Measurements from ENCODE around the gene GRWD1. TPM values are rescaled to one million over a fixed set of nuclear protein-coding genes. Genes with fewer than 3 reads are reported as not detected.

GRWD1 gene
- total RNA-seq, 2 experiments from 2014 or later = 32.4 to 36.0 TPM

DNA sequence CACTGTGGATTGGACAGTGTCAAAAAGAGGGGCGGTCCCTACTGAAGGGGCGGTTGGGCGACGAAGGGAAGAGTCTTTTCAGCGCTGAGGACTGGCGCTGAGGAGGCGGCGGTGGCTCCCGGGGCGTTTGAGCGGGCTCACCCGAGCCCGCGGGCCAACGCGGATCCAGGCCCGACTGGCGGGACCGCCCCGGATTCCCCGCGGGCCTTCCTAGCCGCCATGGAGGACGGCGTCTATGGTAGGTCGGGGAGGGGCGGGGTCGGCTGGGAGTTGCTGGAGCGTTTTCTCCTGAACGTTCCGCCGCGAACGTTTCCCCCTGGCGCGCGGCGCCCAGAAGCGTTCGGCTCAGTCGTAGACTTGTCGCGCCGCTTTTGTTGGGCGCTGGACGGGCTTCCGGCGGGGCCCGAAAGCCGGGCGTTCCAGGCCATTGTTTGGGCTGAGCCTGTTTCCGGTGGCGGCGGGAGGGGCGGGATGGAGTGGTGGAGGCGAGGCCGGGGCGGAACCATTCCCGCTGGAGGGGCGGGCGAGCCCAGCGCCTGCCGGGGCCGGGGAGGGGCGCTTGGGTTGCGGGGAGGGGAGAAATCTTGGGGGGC, 23.6 kb downstream of the GRWD1 start, which contains the start of gene CYTH2:
Gene CYTH2, plus strand, starts transcription at position 81 of the 593 bp plus-strand sequence. Its CDS starts 139 bp downstream, at position 220.
- CTCF ChIA-PET = interaction anchor here (1.5 kb wide), 1 partner anchor 20 kb away, joined by 11 read pairs; no protein-coding TSS in a partner anchor
- Mint-ChIP-seq H3K9me3 (no peaks in the 10 kb centered on the region), H3K27me3 (ENCODE audit: low read depth) (no peaks in the 10 kb centered on the region), H3K4me3 (peak within 1 kb of the TSS; percentile 84), H3K36me3 (ENCODE audit: low read depth) (peaks cover 9% of the 10 kb centered on the region), H3K4me1 (ENCODE audit: low read depth) (peaks cover 21% of the 10 kb centered on the region), H3K27ac (peak within 1 kb of the TSS; percentile 85)
- peak; percentile 89 for DNase-seq
- intact Hi-C loops (cut with micrococcal nuclease) = loop anchor here (1.0 to 5.0 kb wide), 10 partner anchors 24 to 301 kb away; partner anchors contain the start of genes CARD8, GRWD1, RPL18 and SPHK2

- H3K9me3 Mint-ChIP-seq = no peaks in the 10 kb centered on the region
- H3K36me3 Mint-ChIP-seq (ENCODE audit: low read depth) = peaks cover 10% of the 10 kb centered on the region
- peak overlapping the region; percentile 84 for H3K4me3 Mint-ChIP-seq
- H3K4me1 Mint-ChIP-seq (ENCODE audit: low read depth) = peaks cover 21% of the 10 kb centered on the region
- H3K27ac Mint-ChIP-seq = peak overlapping the region; percentile 65
- no peaks in the 10 kb centered on the region for H3K27me3 Mint-ChIP-seq (ENCODE audit: low read depth)
- DNase-seq = no peak
- CTCF ChIA-PET = interaction anchor here (0.6 to 1.5 kb wide), 3 partner anchors 20 to 66 kb away, joined by 3 to 11 read pairs (median 3); no protein-coding TSS in a partner anchor
- intact Hi-C loops (cut with micrococcal nuclease) = loop anchor here (1.0 to 5.0 kb wide), 10 partner anchors 23 to 301 kb away; partner anchors contain the start of genes CARD8, GRWD1, RPL18 and SPHK2
Observed at GRCh38 chr19:48469934-48470680, 24.3 kb downstream of the GRWD1 start.

DNA sequence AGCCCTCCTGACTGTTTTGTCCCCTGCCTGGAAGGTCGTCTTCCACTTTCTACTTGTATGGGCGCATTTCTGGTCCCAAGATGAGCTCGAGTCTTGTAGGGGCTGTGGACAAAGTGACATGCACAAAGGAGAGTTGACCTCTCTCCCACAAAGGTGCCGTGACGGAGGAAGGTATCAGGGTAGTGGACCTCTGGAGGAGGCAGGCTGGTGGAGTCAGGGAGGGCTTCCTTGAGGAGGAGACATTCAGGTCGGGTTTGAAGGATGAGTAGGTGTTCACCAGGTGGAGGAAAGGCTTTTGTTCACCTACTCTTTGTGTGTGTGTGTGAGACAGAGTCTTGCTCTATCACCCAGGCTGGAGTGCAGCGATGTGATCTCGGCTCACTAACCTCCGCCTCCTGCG, 25.1 kb downstream of the GRWD1 start:
- Mint-ChIP-seq H3K27ac (peak overlapping the region; percentile 14), H3K4me3 (peak overlapping the region; percentile 84), H3K27me3 (ENCODE audit: low read depth) (no peaks in the 10 kb centered on the region), H3K4me1 (ENCODE audit: low read depth) (peaks cover 21% of the 10 kb centered on the region), H3K9me3 (no peaks in the 10 kb centered on the region), H3K36me3 (ENCODE audit: low read depth) (peaks cover 10% of the 10 kb centered on the region)
- CTCF ChIA-PET = interaction anchor here (0.7 to 1.5 kb wide), 2 partner anchors 19 to 24 kb away, joined by 3 to 11 read pairs; no protein-coding TSS in a partner anchor
- intact Hi-C loops (cut with micrococcal nuclease) = no loop called here
- no peak for DNase-seq

- H3K4me1 Mint-ChIP-seq (ENCODE audit: low read depth) = peaks cover 21% of the 10 kb centered on the region
- intact Hi-C loops (cut with micrococcal nuclease) = no loop called here
- no peak overlapping the region for H3K4me3 Mint-ChIP-seq
- H3K27me3 Mint-ChIP-seq (ENCODE audit: low read depth) = no peaks in the 10 kb centered on the region
- H3K36me3 Mint-ChIP-seq (ENCODE audit: low read depth) = peaks cover 13% of the 10 kb centered on the region
- H3K9me3 Mint-ChIP-seq = no peaks in the 10 kb centered on the region
- no peak overlapping the region for H3K27ac Mint-ChIP-seq
- CTCF ChIA-PET = no interaction called here
- DNase-seq = no peak
Observed at GRCh38 chr19:48471836-48472235, 26.1 kb downstream of the GRWD1 start.

DNA sequence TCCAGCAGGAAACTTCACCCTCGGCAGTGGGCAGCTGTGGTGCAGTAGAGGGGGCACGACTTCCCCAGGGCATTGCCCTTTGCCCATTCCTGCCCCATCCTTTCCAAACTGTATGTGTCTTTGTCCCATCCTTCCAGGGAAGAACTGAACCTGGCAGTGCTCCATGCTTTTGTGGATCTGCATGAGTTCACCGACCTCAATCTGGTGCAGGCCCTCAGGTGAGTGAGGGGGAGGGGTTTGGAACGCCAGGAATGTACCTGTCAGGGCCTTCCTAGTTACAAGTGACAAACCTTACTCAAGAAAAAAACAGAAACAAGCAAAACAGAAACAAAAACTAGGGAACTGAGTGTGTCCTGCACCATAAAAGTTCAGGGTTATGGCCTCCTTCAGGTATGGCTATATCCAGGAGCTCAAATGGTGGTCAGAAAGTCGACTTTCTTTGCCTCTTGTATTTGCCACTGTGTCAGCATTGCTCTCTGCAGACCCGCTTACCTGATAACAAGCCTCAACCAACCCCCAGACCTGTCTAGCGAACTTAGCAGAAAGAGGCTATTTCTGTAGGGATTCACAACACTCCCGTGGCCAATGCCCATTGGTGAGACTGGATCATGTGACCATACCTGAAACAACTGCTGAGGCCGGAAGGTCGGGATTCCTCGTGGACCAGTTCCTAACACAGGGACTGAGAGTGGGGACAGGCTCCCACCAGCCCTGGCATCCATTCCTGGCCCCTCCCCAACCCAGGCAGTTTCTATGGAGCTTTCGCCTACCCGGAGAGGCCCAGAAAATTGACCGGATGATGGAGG, 27.6 kb downstream of the GRWD1 start:
- intact Hi-C loops (cut with micrococcal nuclease) = no loop called here
- Mint-ChIP-seq H3K27me3 (ENCODE audit: low read depth) (no peaks in the 10 kb centered on the region), H3K27ac (no peak overlapping the region), H3K36me3 (ENCODE audit: low read depth) (peaks cover 13% of the 10 kb centered on the region), H3K9me3 (no peaks in the 10 kb centered on the region), H3K4me1 (ENCODE audit: low read depth) (peaks cover 15% of the 10 kb centered on the region), H3K4me3 (no peak overlapping the region)
- no peak for DNase-seq
- CTCF ChIA-PET = interaction anchor here (1.0 kb wide), 1 partner anchor 16 kb away, joined by 4 read pairs; no protein-coding TSS in a partner anchor

GRCh38 chr19:48474084-48474592, 28.4 kb downstream of the GRWD1 start:
- no peaks in the 10 kb centered on the region for H3K9me3 Mint-ChIP-seq
- H3K4me1 Mint-ChIP-seq (ENCODE audit: low read depth) = peaks cover 11% of the 10 kb centered on the region
- peaks cover 13% of the 10 kb centered on the region for H3K36me3 Mint-ChIP-seq (ENCODE audit: low read depth)
- no peak for DNase-seq
- H3K27me3 Mint-ChIP-seq (ENCODE audit: low read depth) = no peaks in the 10 kb centered on the region
- no peak overlapping the region for H3K27ac Mint-ChIP-seq
- CTCF ChIA-PET = interaction anchor here (1.0 kb wide), 1 partner anchor 15 kb away, joined by 4 read pairs; no protein-coding TSS in a partner anchor
- no peak overlapping the region for H3K4me3 Mint-ChIP-seq
- intact Hi-C loops (cut with micrococcal nuclease) = no loop called here

DNA sequence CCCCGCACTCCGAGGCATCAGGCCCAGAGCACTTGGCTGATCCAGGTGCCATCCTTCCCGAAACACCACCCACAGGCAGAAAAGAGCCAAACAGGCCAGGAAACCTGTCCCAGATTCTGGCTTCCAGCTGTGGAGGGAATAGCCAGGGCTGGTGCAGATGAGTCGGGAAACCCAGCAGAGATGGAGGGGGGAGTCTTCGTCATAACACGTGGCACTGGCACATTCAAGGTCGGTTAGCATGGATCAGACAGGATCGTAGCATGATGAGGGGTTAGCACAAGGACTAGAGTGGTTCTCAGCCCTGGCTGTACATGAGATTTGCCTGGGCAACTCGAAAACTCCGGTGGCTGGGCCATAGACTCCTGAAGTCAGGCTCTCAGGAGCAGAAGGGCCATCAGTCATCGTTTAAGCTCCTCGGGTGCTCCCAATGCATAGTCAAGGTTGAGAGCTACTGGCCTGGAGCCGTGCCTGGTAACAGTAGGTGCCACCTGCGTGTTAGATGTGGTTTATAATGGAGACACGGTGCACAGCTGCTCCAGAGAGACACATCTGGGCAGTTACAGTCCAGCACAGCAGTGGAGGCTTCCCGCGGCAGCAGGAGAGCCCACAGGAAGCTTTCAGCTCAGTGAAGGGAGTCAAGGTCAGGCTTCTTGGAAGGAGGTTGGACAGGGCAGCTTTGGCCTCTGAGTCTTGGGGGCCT, 29.7 kb downstream of the GRWD1 start:
- H3K4me1 Mint-ChIP-seq (ENCODE audit: low read depth) = peaks cover 7% of the 10 kb centered on the region
- H3K36me3 Mint-ChIP-seq (ENCODE audit: low read depth) = peaks cover 13% of the 10 kb centered on the region
- H3K4me3 Mint-ChIP-seq = no peak overlapping the region
- no peaks in the 10 kb centered on the region for H3K27me3 Mint-ChIP-seq (ENCODE audit: low read depth)
- H3K27ac Mint-ChIP-seq = peak overlapping the region; percentile 41
- CTCF ChIA-PET = interaction anchor here (1.5 kb wide), 1 partner anchor 14 kb away, joined by 6 read pairs; no protein-coding TSS in a partner anchor
- intact Hi-C loops (cut with micrococcal nuclease) = no loop called here
- no peak for DNase-seq
- no peaks in the 10 kb centered on the region for H3K9me3 Mint-ChIP-seq

DNA sequence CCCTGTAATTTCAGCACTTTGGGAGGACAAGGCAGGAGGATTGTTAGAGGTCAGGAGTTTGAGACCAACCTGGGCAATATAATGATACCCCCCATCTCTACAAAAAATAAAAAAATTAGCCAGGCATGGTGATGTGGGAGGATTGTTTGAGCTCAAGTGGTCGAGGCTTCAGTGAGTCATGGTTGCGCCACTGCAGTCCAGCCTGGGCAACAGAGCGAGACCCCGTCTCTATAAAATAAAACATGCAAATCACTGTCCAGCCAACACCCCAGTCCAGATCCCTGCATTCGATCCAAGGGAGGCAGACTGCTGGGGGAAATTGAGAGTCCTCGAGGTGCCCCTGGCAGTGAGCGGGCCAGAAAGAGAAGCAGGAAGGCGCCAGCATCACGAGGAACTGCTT, 30.4 kb downstream of the GRWD1 start:
- intact Hi-C loops (cut with micrococcal nuclease) = no loop called here
- Mint-ChIP-seq H3K4me1 (ENCODE audit: low read depth) (peaks cover 9% of the 10 kb centered on the region), H3K27me3 (ENCODE audit: low read depth) (no peaks in the 10 kb centered on the region), H3K4me3 (no peak overlapping the region), H3K27ac (no peak overlapping the region), H3K9me3 (no peaks in the 10 kb centered on the region), H3K36me3 (ENCODE audit: low read depth) (peaks cover 13% of the 10 kb centered on the region)
- no peak for DNase-seq
- CTCF ChIA-PET = interaction anchor here (1.5 kb wide), 1 partner anchor 13 kb away, joined by 6 read pairs; no protein-coding TSS in a partner anchor

DNA sequence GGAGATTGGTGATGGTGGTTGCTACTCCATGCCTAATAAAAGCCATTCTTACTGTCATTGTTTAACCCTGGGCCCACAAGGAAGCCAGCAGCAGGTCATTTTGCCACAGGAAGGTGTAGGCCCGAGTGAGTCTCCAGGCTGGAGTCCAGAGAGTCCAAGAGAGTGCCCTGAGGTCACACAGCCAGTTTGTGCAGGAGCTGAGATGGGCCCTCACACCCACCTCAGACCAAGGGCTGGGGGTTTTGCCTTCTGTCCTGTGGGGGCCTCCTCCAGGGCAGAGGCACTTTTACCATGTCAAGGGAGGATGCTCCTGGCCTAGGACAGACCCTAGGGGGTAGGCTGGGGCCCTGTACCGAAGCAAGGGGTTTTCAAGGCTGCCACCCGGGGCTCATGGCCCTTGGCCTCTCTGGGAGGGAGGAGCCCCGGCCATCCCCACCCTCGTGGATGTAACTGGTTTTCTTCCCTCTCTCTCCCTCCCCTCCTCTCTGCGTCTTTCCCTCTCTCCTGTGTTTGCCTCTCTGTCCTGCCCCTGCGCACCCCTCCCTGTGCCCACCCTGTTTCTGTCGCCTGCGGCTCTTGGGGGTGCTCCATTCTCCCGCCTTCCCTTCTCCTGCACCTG, 31.4 kb downstream of the GRWD1 start:
- intact Hi-C loops (cut with micrococcal nuclease) = no loop called here
- Mint-ChIP-seq H3K27ac (no peak overlapping the region), H3K27me3 (ENCODE audit: low read depth) (no peaks in the 10 kb centered on the region), H3K9me3 (no peaks in the 10 kb centered on the region), H3K4me1 (ENCODE audit: low read depth) (peaks cover 19% of the 10 kb centered on the region), H3K36me3 (ENCODE audit: low read depth) (peaks cover 10% of the 10 kb centered on the region), H3K4me3 (no peak overlapping the region)
- no peak for DNase-seq
- CTCF ChIA-PET = interaction anchor here (1.0 kb wide), 1 partner anchor 13 kb away, joined by 3 read pairs; no protein-coding TSS in a partner anchor

GRCh38 chr19:48477698-48478338, 32.0 kb downstream of the GRWD1 start:
- Mint-ChIP-seq H3K4me3 (no peak overlapping the region), H3K27ac (no peak overlapping the region), H3K9me3 (no peaks in the 10 kb centered on the region), H3K4me1 (ENCODE audit: low read depth) (peaks cover 19% of the 10 kb centered on the region), H3K36me3 (ENCODE audit: low read depth) (peaks cover 7% of the 10 kb centered on the region), H3K27me3 (ENCODE audit: low read depth) (no peaks in the 10 kb centered on the region)
- no peak for DNase-seq
- CTCF ChIA-PET = interaction anchor here (1.0 kb wide), 1 partner anchor 12 kb away, joined by 3 read pairs; no protein-coding TSS in a partner anchor
- intact Hi-C loops (cut with micrococcal nuclease) = no loop called here
